ENCODE results near the gene PCED1A.

The PCED1A gene, protein sequence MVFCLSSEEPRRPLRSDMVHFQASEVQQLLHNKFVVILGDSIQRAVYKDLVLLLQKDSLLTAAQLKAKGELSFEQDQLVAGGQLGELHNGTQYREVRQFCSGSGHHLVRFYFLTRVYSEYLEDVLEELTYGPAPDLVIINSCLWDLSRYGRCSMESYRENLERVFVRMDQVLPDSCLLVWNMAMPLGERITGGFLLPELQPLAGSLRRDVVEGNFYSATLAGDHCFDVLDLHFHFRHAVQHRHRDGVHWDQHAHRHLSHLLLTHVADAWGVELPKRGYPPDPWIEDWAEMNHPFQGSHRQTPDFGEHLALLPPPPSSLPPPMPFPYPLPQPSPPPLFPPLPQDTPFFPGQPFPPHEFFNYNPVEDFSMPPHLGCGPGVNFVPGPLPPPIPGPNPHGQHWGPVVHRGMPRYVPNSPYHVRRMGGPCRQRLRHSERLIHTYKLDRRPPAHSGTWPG

DNA sequence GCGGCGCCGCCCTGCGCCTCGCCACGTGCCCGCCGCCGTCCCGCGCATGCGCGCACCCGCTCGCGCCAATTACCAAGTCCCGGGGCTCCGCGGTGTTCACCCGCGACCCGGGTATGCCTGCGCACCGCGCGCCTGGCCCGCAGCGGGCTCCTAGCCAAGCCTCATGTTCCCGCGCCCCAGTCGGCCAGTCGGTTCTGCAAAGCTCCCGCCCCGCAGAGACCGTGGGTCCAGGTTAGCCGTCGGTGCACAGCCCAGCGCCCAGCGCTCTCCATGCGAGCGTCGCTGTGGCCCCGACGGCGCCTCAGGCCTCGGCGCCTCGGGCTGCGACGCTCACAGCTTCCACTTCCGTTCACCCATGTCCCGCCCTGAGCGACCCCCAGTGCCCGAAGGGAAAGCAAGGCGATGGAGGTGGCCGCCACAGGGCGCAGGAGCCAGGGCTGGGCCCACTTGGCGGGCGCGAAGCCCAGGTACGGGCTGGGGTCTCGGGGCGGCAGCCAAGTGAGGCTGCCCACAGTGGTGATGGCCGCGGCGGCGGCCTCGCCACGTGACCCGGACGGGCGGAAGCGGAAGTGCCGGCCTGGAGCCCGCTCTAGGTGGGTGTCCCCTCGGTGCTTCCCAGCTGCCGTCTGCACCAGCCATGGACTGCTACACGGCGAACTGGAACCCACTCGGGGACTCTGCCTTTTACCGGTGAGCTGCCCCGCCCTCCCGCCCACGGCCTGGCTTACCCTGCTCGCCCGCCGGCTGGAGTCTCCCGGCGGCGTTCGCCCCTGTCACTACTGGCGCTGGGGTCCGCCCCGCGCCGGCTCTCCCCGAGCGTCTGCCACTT lies at the start of gene PCED1A, which contains the start of gene VPS16:
Gene PCED1A (minus strand): TSS at position 518 of the 829 bp plus-strand sequence. CDS start 743 bp downstream, outside the sequence.
Gene VPS16 (plus strand): TSS at position 608 of the 829 bp plus-strand sequence. CDS start 30 bp downstream, at position 638.
- DNase-seq: peak; percentile 91

DNA sequence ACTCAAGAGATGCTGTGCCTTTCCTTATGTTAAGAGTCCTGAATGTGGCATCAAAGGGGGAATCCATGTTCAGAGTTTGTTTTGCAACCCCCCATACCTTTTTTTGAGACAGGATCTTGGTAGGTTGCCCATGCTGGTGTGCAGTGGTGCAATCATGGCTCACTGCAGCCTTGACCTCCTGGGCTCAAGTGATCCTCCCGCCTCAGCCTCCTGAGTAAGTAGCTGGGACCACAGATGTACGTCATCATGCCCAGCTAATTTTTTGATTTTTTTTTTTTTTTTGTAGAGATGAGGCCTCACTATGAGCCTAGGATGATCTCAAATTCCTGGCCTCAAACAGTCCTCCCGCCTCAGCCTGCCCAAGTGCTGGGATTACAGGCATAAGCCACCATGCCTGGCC lies 49.3 kb upstream of the PCED1A start:
- DNase-seq: no peak

DNA sequence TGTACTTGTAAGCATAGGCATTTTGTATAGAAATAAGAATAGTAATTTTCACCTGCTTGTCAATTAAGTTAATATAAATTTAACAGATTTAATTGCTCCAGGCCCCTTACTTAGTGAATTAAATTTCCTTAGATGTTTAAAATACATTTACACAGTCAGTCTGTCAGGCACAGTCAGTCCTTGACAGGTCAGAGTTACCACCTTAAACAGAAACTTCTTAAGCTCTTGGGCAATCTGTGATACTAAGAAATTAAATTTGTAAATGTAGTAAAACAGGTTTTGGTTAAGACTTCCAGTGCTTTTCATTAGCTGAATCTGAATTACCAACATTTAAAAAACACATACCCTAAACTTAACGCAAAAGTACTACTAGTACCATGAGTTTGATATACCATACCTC lies 48.8 kb upstream of the PCED1A start:
- DNase-seq: no peak

DNA sequence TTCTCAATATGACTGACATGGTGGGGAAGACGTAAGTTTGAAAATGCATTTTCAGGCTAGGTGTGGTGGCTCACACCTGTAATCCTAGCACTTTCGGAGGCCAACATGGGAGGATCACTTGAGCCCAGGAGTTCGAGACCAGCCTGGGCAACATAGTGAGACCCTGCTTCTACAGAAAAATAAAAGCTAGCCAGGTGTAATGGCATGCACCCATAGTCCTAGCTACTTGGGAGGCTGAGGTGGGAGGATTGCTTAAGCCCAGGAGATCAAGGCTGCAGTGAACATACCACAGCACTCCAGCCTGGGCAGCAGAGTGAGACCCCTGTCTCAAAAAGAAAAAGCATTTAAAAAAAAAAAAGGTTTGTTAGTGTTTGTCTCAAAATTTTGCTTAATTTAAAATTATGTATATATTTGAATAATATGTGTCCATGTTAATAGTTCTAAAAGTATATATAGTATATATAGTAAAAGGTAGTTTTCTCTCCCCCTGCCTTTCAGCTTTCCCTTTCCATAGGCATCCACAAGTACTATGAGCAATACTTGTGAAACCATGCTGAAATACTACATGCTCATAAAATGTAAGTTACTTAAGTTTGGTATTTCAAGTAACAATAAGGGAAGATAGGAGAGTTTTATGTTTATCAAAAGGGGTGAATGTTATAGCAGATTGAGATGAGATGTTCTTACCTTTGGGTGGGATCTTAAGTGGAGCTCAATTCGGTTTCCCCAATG lies 47.9 kb upstream of the PCED1A start:
- no peak for DNase-seq

DNA sequence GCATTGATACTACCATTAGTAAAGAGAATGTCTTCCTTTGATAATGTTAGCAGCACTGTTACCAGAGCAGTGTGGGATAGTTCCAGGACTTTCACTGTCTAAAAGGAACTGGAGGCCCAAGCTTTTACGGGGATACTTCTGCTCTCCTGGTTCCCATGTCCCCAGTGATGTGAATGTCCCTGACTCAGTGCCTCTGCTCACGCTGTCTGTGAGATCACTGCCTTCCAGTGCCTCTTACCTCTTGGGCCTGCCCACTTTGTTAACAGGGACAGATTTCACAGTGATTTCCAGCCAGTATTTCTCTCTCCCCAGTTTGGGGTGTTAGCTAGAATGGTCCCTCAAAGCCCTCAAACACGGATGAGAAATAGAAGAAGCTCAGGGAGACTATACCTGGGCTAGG lies 47.3 kb upstream of the PCED1A start:
- no peak for DNase-seq

DNA sequence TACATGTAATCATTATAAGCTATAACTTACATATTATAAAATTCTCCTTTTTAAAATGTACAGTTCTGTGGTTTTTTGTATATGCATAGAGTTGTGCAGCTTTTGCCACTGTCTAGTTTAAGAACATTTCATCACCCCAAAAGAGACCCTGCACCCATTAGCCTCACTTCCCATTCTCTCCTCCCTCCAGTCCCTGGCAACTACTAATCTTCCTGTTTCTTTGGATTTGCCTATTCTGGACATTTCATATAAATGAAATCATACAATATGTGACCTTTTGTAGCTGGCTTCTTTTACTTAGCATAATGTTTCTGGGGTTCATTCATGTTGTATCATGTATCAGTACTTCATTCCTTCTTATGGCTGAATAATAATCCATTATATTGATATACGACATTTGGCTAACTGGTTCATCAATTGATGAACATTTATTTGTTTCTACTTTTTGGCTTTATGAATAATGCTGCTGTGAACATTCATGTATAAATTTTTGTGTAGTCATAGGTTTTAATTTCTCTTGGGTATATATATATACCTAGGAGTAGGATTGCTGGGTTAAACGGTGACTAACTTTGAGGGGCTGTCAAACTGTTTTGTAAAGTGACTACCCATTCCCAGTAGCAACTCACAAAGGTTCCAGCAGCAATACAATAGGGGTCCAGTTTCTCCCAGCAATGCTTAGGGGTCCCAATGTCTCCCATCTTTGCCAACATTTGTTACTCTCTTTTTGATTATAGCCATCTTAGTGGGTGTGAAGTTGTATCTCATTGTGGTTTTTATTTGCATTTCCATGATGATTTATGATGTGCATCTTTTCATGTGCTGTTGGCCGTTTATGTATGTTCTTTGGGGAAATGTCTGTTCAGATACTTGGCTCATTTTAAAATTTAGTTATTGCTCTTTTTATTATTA lies 43.5 kb upstream of the PCED1A start:
- DNase-seq: no peak

DNA sequence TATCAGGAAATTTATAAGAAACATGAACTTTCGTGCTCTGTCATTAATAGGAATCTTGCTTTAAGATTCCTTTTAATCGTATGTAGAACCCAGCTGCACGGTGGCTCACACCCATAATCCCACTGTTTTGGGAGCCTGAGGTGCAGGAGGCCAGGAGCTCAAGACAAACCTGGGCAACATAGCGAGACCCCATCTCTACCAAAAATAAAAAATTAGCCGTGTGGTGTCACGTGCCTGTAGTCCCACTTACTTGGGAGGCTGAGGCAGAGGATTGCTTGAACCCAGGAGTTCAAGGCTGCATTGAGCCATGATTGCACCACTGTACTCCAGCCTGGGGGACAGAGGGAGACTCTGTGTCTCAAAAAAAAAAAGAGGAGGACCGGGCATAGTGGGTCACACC lies 40.2 kb upstream of the PCED1A start:
- DNase-seq: no peak

DNA sequence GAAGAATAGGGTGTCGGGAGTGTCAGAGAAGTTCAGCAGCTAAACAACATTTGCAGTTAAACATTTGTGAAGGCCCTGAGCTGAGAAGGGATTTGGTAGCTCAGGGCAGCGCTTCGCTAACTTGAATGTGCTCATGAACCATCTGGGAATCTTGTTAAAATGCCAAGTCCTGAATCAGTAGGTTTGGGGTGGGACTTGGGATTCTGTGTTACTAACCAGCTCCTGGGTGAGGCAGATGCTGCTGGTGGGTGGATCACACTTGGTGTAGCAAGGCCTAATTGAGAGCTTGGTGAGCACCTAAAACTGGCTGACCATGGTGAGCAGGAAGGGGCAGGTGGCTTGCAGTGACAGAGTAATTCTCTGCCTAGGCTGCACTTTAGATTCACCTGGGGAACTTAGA lies 38.7 kb upstream of the PCED1A start:
- no peak for DNase-seq

DNA sequence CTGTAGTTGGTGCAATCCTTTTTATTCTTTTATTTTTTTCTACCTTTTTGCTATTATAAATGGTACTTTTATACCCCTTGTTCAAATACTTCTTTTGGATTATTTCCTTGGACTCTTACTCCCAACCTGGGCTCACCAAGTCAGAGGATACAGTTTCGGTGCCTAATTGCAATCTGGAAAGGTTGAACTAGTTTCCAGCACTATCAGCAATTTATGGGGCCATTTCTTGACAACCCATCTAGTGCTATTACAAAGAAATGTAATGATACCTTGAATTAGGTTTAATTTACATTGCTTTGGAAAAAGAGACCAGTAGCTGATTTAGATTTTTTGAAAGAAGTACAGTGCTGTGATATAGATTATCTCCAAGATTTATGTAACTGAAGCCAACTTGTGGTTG lies 38.1 kb upstream of the PCED1A start:
- no peak for DNase-seq

DNA sequence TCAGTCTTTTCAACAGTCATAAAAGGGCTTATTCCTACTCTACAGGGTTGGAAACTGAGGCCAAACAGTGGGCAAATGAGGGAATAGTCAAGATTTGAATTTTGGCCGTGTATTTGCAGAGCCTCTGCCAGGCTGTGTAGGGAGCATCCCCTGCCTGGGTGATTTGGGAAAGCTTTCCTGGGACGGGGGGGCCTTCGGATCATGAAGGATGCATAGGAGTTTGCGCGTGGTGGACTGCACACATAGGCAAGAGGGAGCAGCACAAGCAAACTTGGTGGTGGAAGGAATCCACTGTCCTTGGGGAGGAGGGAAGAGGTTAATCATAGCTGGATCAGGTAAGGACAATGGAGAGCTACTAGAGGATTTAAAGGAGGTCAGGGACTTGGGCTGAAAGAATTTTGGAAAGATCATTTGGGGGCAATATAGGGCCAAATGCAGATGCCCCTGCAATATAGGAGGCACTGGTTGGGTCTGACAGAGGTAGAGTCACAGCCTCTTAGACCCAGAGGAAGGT lies 35.3 kb upstream of the PCED1A start:
- DNase-seq: no peak

DNA sequence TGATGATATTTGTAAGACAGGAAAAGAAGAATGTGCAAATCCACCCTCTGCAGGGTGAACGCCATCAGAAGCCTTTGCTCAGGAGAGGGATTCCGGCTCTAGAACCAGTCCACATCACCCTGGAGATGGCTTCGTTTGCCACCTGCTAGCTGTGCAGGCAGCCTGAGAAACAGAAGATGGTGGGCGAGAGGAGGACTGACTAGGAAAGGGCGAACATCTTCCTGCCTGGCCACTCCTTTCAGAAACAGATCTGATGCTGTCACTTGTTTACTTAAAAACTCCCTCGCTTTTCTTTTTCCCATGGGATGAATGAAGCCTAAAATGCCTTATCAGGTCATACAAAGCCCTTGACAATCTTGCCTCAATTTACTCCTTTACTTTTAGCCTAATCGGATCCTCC lies 34.0 kb upstream of the PCED1A start:
- peak; percentile 24 for DNase-seq

DNA sequence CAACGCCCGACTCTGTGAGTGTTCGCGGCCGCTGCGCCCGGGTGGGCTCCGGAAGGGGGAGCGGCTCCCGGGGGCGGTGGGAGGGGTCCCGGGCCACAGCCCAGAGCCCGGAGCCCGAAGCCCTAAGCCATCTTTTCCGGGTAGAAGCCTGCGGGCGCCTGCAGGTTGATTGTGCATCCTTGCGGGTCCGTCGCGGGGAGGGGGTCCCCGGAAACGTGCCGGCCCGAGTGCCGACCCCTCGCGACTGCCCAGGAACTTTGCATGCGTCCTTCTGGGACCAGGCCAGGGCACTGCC lies 33.2 kb upstream of the PCED1A start:
- DNase-seq: peak; percentile 54

DNA sequence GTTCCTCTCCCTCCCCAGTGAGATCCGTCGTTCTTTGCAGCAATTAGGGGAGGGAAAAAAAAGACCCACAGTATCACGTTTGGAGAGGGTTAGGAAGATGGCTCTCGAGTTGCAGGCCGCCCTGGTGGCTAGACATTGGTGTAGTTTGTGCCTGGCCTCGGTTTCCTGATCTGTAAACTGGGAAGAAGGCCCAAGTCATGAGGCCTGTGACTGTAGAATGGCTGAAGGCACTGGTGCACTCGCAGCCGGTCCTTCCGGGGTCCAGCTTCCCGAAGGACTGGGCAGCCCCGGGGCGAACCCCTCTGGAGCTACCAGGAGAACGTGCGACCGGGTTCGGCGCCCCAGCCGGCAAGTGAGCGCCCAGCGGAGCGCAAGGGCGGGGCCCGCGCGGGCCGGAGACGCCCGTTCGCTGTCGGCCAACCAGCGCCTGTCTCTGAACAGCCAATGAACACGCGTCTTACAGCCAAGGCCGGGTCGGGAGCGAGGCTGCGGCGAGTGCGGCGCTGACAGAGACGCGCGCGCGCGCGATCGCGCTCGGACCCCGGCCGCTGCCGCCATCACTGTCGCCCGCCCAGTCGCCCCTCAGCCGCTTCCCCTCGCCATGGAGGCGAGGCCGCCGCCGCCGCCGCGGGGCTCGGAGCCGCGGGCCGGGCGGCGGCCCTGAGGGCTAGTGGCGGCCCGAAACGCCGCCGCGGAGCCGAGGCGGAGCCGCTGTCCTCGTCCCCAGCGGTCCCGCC lies 32.7 kb upstream of the PCED1A start, which contains the start of gene PTPRA:
Gene PTPRA (plus strand): TSS at position 472 of the 737 bp plus-strand sequence. CDS start 90,797 bp downstream, outside the sequence.
- peak; percentile 96 for DNase-seq

DNA sequence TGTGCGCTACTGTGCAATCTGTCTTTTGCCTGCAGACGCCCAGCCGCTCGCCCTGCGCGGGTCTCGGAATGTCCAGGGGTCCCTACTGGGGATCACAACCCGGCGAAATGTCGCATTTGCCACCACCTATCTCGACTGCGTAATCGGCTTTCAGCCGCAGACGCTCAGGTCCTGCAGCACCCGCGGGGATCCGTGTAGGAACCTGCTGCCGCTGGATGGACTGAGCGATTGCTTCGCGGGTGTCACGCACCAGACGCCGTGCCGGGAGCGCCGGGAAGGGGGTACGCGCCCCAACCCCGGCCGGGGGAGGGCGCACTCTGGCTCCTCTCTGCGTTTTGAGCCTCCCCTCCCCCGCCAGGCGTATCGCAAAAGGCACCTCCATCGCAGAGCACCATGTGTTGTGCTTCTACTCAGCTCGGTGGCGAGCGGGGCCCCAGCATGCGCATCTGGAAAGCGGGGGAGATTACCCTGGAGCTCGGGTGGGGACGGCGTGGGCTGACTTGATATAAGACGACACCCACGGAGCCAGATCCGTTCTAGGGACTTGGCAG lies 32.1 kb upstream of the PCED1A start:
- DNase-seq: peak; percentile 79

DNA sequence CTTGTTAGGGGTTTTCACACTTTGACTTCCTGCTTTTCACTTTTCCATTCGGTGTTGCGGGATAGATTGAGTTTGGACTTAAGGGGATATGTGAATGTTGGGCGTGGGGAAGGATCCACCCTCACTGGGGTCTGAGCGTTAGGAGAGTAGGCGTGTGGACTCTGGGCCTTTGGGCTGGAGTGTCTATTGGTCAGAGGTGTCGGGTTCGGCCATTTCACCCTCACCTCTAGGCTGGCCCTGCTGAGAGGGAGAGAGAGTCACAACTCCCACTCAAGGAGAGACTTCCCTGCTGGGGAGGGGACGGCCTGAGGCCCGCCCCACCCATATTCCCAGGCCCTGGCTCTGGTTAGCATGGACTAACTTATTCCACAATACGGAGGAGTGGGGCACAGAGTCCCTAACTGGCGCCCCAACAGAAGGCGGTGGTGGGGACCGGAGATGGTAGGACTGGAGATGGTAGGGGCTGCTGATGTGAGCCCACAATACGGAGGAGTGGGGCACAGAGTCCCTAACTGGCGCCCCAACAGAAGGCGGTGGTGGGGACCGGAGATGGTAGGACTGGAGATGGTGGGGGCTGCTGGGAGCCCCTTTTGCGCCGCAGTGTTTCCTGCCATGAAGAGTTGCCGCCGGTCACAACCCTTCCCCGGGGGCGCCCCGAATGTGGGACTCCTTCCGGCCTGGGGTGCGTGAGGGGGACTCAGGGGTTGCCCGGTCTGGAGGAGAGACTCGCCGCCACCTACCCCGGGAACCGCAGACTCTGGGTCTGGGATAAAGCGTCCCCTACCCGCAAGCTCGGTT lies 31.4 kb upstream of the PCED1A start:
- no peak for DNase-seq

DNA sequence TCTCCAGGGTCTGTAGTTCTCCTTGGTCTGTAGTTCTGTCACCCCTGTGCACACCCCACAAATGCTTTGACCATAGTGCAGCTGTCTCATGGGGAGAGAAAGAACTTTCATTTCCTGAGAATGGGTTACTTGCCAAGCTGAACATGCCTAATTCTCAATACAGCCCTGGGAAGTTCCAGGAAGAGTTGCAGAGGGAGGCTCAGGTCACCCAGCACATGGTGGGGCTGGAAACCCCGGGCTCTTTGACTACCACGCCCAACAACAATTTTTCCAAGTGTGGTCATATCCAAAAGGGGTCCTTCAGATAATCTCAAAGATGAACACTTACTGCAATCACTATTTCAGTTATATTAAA lies 30.6 kb upstream of the PCED1A start:
- DNase-seq: no peak

DNA sequence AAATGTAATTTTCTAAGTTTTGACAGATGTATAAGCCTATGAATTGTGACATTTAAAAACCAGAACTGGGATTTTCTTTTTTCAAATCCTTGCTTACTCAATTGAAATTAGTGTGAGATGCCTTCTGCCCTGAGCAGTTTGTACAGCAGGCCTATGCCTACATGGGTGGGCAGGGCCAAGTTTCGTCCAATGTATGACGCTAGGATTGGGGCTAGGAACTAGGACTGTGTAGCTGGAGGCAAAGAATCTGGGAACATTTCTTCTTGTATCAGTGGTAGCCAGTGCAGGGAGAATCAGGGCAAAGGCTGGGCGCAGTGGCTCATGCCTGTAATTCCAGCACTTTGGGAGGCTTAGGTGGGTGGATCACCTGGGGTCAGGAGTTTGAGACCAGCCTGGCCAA lies 28.9 kb upstream of the PCED1A start:
- DNase-seq: no peak

DNA sequence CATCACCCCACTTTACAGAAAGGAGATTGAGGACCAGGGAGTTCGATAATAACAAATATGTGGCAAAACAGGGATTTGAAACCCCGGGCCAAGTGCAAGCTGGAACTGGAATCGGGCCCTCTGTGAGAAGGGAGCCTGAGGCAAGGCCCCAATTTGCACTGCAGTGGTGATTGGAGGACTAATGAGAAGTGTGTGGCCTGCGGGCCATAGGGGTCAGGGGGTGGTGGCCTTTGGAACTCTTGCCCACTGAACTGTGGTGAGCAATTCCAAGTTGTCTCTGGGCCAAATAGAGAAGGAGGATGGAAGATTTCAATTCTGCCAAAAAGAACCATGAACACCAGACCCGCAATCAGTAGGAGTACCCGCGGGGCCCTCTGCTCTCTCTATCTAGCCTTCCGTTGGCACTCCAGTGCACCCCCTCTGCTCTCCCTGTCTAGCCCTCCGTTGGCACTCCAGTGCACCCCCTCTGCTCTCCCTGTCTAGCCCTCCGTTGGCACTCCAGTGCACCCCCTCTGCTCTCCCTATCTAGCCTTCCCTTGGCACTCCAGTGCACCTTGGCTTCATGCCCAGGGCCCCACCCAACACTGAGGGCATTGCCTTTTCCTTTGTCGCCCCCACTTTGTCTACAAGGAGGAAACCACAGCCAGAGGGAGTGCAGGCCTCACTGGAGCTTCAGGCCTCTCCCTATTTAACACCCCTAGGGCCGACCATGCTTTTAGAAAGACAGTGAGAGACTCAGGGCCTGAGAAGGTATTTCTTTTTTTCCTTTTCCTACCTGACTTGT lies 26.8 kb upstream of the PCED1A start:
- no peak for DNase-seq

DNA sequence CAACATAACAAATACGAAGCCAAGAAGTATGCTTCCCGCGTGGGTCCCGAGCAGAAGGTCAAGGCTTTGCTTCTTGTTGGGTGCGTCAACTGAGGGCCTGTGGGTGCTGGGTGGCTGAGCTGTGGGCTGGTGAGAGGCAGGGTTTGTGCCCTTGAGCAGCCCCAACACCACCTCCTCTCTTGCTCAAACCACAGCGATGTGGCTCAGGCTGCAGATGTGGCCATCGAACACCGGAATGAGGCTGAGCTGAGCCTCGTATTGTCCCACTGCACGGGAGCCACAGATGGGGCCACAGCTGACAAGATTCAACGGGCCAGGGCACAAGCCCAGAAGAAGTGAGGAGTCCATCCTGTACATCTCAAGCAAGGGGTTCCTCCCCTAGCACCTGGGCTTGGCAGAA lies 25.8 kb upstream of the PCED1A start:
- DNase-seq: no peak
